A673 (cell line): ENCODE data around the gene KPNA6. TPM values are rescaled to one million over a fixed set of nuclear protein-coding genes. Genes with fewer than 3 reads are reported as not detected.

Source experiments
- BruUV-seq: library from RNA; stranded (reverse); fragments of 400-500 nt; replicated peaks from 2 replicates; lab custom pipeline; 2021; lab: Mats Ljungman, UMichigan
- CTCF ChIA-PET: fragments of 300-600 bp; sonication (Branson Sonifier 250); formaldehyde crosslinking; loops from one replicate; lab custom pipeline; 2022; ENCODE audit warnings: antibody characterized with exemption; lab: Charles Lee
- POLR2A ChIA-PET: fragments of 300-600 bp; sonication (Branson Sonifier 250); formaldehyde crosslinking; loops from one replicate; lab custom pipeline; 2022; ENCODE audit warnings: antibody characterized with exemption; ENCODE audit not compliant: low non-redundant PET; lab: Charles Lee
- DNase-seq: peaks from one replicate; pipeline ENCODE4 v3.0.0-alpha.2; 2015; ENCODE audit warnings: low spot score
- H3K27ac ChIP-seq: fragments of 200-600 bp; sonication (generic); 2 replicates; pipeline ENCODE4 v1.5.1; 2016; ENCODE audit warnings: mixed run types, low read depth, mild to moderate bottlenecking, mixed read lengths, antibody characterized with exemption, low read length; ENCODE audit not compliant: poor library complexity, severe bottlenecking
- H3K27me3 ChIP-seq: fragments of 200-600 bp; sonication (generic); replicated peaks from 2 replicates; pipeline ENCODE4 v1.6.1; 2017; ENCODE audit warnings: mixed run types, low read depth, mild to moderate bottlenecking, mixed read lengths, antibody characterized with exemption, low read length; ENCODE audit not compliant: insufficient read depth, poor library complexity
- H3K36me3 ChIP-seq: fragments of 200-600 bp; sonication (generic); 2 replicates; pipeline ENCODE4 v1.6.1; 2016; ENCODE audit warnings: mixed run types, mild to moderate bottlenecking, mixed read lengths, antibody characterized with exemption, low read length; ENCODE audit not compliant: insufficient read depth, poor library complexity, severe bottlenecking
- H3K4me1 ChIP-seq: fragments of 200-600 bp; sonication (generic); 2 replicates; pipeline ENCODE4 v1.6.1; 2017; ENCODE audit warnings: mixed run types, mild to moderate bottlenecking, mixed read lengths, antibody characterized with exemption, low read length; ENCODE audit not compliant: insufficient read depth, poor library complexity, severe bottlenecking
- H3K4me3 ChIP-seq: fragments of 200-600 bp; sonication (generic); 2 replicates; pipeline ENCODE4 v1.5.1; 2016; ENCODE audit warnings: low read depth, mixed run types, mild to moderate bottlenecking, mixed read lengths, low read length; ENCODE audit not compliant: poor library complexity, severe bottlenecking
- H3K9me3 ChIP-seq: fragments of 200-600 bp; sonication (generic); 2 replicates; pipeline ENCODE4 v1.6.1; 2016; ENCODE audit warnings: mixed run types, low read depth, mild to moderate bottlenecking, mixed read lengths, antibody characterized with exemption, low read length; ENCODE audit not compliant: poor library complexity, severe bottlenecking
- CTCF ChIP-seq: fragments of 300-800, 200-600 bp; sonication (generic); conservative IDR thresholded peaks from 2 replicates; pipeline ENCODE4 v1.5.1; 2017; ENCODE audit warnings: low read depth, mild to moderate bottlenecking, antibody characterized with exemption, low read length, moderate library complexity, mixed read lengths
- EZH2 ChIP-seq: fragments of 200-600 bp; sonication (generic); IDR thresholded peaks from 2 replicates; pipeline ENCODE4 v1.6.1; 2017; ENCODE audit warnings: borderline replicate concordance, low read depth, mild to moderate bottlenecking, mixed read lengths, antibody characterized with exemption, low read length; ENCODE audit not compliant: poor library complexity, severe bottlenecking
- intact Hi-C: fragments of 100-400 bp; cut with micrococcal nuclease; formaldehyde crosslinking; loops from one replicate; pipeline ENCODE4 v1.10.0; 2022; ENCODE audit not compliant: unreplicated experiment
- total RNA-seq: library from RNA; stranded (reverse); gene quantifications from 2 replicates; pipeline ENCODE4 v1.2.3, GENCODE V29; 2021

KPNA6 gene
- total RNA-seq, 1 experiment from 2014 or later: 96.8 TPM

GRCh38 chr1:32216566-32216965 lies 108.7 kb downstream of the KPNA6 start:
- POLR2A ChIA-PET: no interaction called here
- peaks cover 8% of the 10 kb centered on the region for H3K36me3 ChIP-seq
- peaks cover 11% of the 10 kb centered on the region for H3K4me1 ChIP-seq
- no TSS peak for BruUV-seq
- CTCF ChIA-PET: no interaction called here
- TF ChIP-seq EZH2 (no peak), CTCF (no peak)
- intact Hi-C loops: loop anchor here (5.0 kb wide), 1 partner anchor 196 kb away; no protein-coding TSS in a partner anchor
- no peaks in the 10 kb centered on the region for H3K9me3 ChIP-seq
- H3K27ac ChIP-seq: no peak overlapping the region
- no peaks in the 10 kb centered on the region for H3K27me3 ChIP-seq
- no peak overlapping the region for H3K4me3 ChIP-seq
- DNase-seq: no peak

- intact Hi-C loops: loop anchor here (5.0 kb wide), 1 partner anchor 193 kb away; no protein-coding TSS in a partner anchor
- peaks cover 17% of the 10 kb centered on the region for H3K4me1 ChIP-seq
- BruUV-seq: no TSS peak
- no peaks in the 10 kb centered on the region for H3K9me3 ChIP-seq
- no peak overlapping the region for H3K27ac ChIP-seq
- ChIA-PET CTCF (no interaction called here), POLR2A (no interaction called here)
- TF ChIP-seq CTCF (no peak), EZH2 (no peak)
- no peak for DNase-seq
- no peak overlapping the region for H3K4me3 ChIP-seq
- H3K36me3 ChIP-seq: peaks cover 14% of the 10 kb centered on the region
- H3K27me3 ChIP-seq: no peaks in the 10 kb centered on the region
Measured at GRCh38 chr1:32219022-32219421, 111.2 kb downstream of the KPNA6 start.

- Histone ChIP-seq H3K36me3 (peaks cover 21% of the 10 kb centered on the region), H3K27ac (peak overlapping the region; percentile 89), H3K9me3 (no peaks in the 10 kb centered on the region), H3K4me3 (peak overlapping the region; percentile 85), H3K27me3 (no peaks in the 10 kb centered on the region), H3K4me1 (peaks cover 17% of the 10 kb centered on the region)
- TF ChIP-seq CTCF: no peak
- no peak for TF ChIP-seq EZH2
- intact Hi-C loops: loop anchor here (10.0 kb wide), 1 partner anchor 114 kb away; the partner anchor contains the start of gene MARCKSL1
- BruUV-seq: no TSS peak
- ChIA-PET CTCF (interaction anchor here (0.7 kb wide), 1 partner anchor 194 kb away, joined by 4 read pairs; no protein-coding TSS in a partner anchor), POLR2A (no interaction called here)
- no peak for DNase-seq
Measured at GRCh38 chr1:32220746-32221580, 113.1 kb downstream of the KPNA6 start.
